ENCODE results near the gene TMEM19. TPM values are rescaled to one million over a fixed set of nuclear protein-coding genes. Genes with fewer than 3 reads are reported as not detected.

Gene TMEM19
- total and polyA plus RNA-seq, 8 donors: 3.8 to 14.8 (median 7.9) TPM

DNA sequence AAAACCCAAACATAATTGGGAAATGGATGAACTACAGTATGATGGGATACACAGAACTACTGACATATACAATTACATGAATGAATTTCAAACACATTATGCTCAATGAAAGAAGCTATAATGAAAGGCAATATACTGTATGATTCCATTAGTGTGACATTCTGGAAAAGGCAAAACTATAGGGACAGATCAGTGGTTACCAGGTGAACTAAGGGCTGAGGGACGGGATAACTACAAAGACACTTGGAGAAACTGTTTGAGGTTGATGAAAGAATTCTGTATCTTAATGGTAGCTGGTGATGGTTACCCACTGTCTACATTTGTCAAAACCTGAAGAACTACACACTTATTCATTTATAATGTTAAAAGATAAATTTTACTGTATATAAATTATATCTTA lies 30.0 kb upstream of the TMEM19 start:
- TF ChIP-seq, protein P1, sequence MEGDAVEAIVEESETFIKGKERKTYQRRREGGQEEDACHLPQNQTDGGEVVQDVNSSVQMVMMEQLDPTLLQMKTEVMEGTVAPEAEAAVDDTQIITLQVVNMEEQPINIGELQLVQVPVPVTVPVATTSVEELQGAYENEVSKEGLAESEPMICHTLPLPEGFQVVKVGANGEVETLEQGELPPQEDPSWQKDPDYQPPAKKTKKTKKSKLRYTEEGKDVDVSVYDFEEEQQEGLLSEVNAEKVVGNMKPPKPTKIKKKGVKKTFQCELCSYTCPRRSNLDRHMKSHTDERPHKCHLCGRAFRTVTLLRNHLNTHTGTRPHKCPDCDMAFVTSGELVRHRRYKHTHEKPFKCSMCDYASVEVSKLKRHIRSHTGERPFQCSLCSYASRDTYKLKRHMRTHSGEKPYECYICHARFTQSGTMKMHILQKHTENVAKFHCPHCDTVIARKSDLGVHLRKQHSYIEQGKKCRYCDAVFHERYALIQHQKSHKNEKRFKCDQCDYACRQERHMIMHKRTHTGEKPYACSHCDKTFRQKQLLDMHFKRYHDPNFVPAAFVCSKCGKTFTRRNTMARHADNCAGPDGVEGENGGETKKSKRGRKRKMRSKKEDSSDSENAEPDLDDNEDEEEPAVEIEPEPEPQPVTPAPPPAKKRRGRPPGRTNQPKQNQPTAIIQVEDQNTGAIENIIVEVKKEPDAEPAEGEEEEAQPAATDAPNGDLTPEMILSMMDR (IDR thresholded peaks at IDR 0.05): no peak
- Histone ChIP-seq H3K27ac (no peak overlapping the region), H3K4me1 (peaks cover 17 to 32% (median 26%) of the 10 kb centered on the region in 3 donors), H3K36me3 (peaks cover 0 to 19% (median 0%) of the 10 kb centered on the region in 3 donors), H3K27me3 (no peaks in the 10 kb centered on the region), H3K4me3 (no peak overlapping the region), H3K9me3 (no peaks in the 10 kb centered on the region)
- DNase-seq (no peak), ATAC-seq (no peak), FAIRE-seq (no peak)
- intact Hi-C loops (cut with DNase I): no loop called here
- WGBS, 2 donors: 93 to 97% methylated on average over 1 of the region's 1 CpG

DNA sequence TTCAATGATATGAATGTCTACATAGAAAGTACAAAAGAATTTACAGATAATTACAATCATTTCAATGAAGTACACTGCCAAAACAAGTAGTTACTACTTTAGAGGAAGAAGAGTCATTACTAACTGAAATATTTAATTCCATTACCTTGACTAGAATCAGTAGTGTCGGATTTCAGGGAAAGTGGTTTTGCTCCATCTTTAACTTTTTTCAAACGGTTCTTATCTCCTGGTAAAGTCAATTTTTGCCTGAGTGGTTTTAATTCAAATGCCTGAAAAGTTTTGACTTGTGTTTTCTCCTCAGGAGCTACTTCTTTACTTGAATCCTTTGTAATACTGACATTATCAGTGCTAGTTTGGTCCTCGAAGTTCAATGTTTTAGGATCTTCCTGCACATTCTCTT lies 29.1 kb upstream of the TMEM19 start:
- Histone ChIP-seq H3K27me3 (no peaks in the 10 kb centered on the region), H3K27ac (no peak overlapping the region), H3K4me1 (peaks cover 17 to 41% (median 31%) of the 10 kb centered on the region in 3 donors), H3K4me3 (no peak overlapping the region), H3K9me3 (no peaks in the 10 kb centered on the region), H3K36me3 (peaks cover 0 to 19% (median 0%) of the 10 kb centered on the region in 3 donors)
- 54% methylated on average over 3 of the region's 3 CpGs for WGBS, 2 donors
- no peak for ATAC-seq
- FAIRE-seq: no peak
- no peak for DNase-seq
- intact Hi-C loops (cut with DNase I): no loop called here
- TF ChIP-seq, protein P1 (IDR thresholded peaks at IDR 0.05): no peak

DNA sequence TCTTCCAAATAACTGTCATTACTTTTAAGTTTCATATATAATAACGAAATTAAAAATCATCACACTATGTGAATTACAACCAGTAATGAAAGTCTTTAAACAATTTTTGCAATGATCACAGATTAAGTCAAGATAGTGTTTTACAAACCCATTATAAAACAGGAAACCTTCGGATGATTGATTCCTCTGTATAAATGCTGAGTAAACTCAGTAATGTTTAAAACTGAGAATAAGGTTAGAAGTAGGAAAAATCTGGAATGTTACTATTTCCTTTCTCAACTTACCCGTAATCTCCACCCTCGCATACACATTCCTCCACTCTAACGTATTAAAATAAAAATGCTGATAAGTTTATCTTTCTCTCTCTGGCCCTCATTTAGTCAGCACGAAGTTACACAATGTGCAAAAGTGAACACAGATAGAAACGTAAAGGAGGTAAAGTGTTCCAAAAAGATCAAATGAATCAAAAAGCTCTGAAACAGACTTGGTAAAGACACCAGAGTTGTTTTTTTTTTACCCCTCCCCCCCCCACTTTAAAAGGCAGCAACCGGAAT lies 23.8 kb upstream of the TMEM19 start:
- Histone ChIP-seq H3K27ac (peak overlapping the region in 2 of 4 donors; percentile 99 to 100), H3K9me3 (no peaks in the 10 kb centered on the region), H3K4me1 (peaks cover 13 to 35% (median 28%) of the 10 kb centered on the region in 3 donors), H3K4me3 (peak overlapping the region in 3 of 4 donors; percentile 70 to 89 (median 82)), H3K27me3 (no peaks in the 10 kb centered on the region), H3K36me3 (peaks cover 0 to 11% (median 0%) of the 10 kb centered on the region in 3 donors)
- ATAC-seq (no peak), FAIRE-seq (no peak), DNase-seq (no peak)
- WGBS, 2 donors: 2% methylated on average over 8 of the region's 8 CpGs
- TF ChIP-seq, protein P1 (IDR thresholded peaks at IDR 0.05): no peak
- intact Hi-C loops (cut with DNase I): no loop called here

DNA sequence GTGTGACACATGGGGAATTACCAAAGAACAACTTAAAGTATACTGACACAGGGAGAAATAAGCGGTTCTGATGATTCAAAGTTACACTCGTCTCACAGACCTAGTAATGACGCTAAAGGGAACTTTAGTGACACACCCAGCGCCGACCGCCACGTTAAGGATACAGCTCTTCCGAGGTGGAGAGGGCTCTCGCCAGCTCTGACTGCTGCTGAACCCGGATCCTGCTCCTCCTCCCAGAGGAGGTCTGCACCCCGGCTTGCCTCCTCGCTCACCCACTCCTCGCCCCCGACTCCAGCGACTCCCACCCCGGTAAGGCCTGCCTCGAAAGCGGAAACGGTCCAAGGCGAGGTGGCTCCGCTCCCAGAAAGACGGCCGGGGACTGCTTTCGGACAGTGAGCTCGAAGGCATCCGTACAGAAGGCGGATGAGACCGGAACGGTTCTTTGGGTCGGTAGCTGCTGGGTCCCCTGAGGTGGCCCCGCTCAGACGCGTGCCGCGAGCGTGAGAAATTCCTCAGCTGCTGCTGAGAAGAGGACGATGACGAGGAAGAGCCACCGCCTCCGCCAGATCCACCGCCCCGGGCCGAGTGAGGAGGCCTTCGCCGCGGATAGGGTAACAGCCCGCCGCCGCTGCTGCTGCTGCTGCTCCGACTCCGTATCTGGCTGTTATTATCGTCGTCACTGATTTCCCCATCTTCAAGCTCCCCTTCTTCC lies 22.9 kb upstream of the TMEM19 start:
- Histone ChIP-seq H3K9me3 (no peaks in the 10 kb centered on the region), H3K27me3 (no peaks in the 10 kb centered on the region), H3K4me3 (peak overlapping the region; percentile 70 to 89 (median 81)), H3K4me1 (peaks cover 11 to 35% (median 28%) of the 10 kb centered on the region in 3 donors), H3K27ac (peak overlapping the region; percentile 93 to 100 (median 96)), H3K36me3 (peaks cover 0 to 11% (median 0%) of the 10 kb centered on the region in 3 donors)
- no peak for FAIRE-seq
- peak; percentile 66 to 89 (median 79) for DNase-seq
- TF ChIP-seq, protein P1 (IDR thresholded peaks at IDR 0.05): no peak
- WGBS, 2 donors: 0% methylated on average over 53 of the region's 53 CpGs
- peak; percentile 39 to 55 (median 54) for ATAC-seq
- intact Hi-C loops (cut with DNase I): no loop called here
